Uterus (tissue), 2 donors: ENCODE measurements around the gene FAM120B.

Experiments used
- CTCF ChIP-seq, 4 experiments: fragments of 200-600 bp in 2 of 4; fragments of 450-650 bp in 2 of 4; sonication (generic) in 2 of 4; IDR thresholded peaks; one replicate each; pipeline ENCODE4 v1.5.1; 2016 to 2019; ENCODE audit warnings: antibody characterized with exemption in 4 of 4, mild to moderate bottlenecking in 2 of 4, moderate library complexity in 1 of 4
- POLR2A ChIP-seq, 2 donors: fragments of 450-650 bp; IDR thresholded peaks; one replicate each; pipeline ENCODE4 v1.6.1; 2016; ENCODE audit warnings: antibody characterized with exemption in 2 of 2, mild to moderate bottlenecking in 1 of 2, moderate library complexity in 1 of 2

GRCh38 chr6:170286934-170287265 is 19.7 kb upstream of the FAM120B start:
- TF ChIP-seq CTCF (IDR thresholded peaks at IDR 0.05), result no peak
- TF ChIP-seq POLR2A (IDR thresholded peaks at IDR 0.05), result no peak
